ENCODE measurements around the gene PCDHB9.
"Not testable (repeated sequence)": the region's sequence is repeated elsewhere in the genome, so short reads cannot be mapped to it uniquely, and the experiment has no call there.

DNA sequence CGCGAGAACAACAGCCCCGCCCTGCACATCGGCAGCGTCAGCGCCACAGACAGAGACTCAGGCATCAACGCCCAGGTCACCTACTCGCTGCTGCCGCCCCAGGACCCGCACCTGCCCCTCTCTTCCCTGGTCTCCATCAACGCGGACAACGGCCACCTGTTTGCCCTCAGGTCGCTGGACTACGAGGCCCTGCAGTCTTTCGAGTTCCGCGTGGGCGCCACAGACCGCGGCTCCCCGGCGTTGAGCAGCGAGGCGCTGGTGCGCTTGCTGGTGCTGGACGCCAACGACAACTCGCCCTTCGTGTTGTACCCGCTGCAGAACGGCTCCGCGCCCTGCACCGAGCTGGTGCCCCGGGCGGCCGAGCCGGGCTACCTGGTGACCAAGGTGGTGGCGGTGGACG lies 35.3 kb upstream of the PCDHB9 start:
- TF ChIP-seq POLR2A (IDR thresholded peaks at IDR 0.05); POLR2AphosphoS5 (IDR thresholded peaks at IDR 0.05; ENCODE audit: insufficient read depth in 1 of 2, low read depth in 1 of 2): not testable (repeated sequence)
- TF ChIP-seq, protein P1, sequence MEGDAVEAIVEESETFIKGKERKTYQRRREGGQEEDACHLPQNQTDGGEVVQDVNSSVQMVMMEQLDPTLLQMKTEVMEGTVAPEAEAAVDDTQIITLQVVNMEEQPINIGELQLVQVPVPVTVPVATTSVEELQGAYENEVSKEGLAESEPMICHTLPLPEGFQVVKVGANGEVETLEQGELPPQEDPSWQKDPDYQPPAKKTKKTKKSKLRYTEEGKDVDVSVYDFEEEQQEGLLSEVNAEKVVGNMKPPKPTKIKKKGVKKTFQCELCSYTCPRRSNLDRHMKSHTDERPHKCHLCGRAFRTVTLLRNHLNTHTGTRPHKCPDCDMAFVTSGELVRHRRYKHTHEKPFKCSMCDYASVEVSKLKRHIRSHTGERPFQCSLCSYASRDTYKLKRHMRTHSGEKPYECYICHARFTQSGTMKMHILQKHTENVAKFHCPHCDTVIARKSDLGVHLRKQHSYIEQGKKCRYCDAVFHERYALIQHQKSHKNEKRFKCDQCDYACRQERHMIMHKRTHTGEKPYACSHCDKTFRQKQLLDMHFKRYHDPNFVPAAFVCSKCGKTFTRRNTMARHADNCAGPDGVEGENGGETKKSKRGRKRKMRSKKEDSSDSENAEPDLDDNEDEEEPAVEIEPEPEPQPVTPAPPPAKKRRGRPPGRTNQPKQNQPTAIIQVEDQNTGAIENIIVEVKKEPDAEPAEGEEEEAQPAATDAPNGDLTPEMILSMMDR (IDR thresholded peaks at IDR 0.05), result not testable (repeated sequence)

Data from vagina (tissue), 2 donors.